Umbilical cord (tissue), 2 donors: ENCODE measurements around the gene SMCO3. TPM values are rescaled to one million over a fixed set of nuclear protein-coding genes. Genes with fewer than 3 reads are reported as not detected.
"Not testable (repeated sequence)": the region's sequence is repeated elsewhere in the genome, so short reads cannot be mapped to it uniquely, and the experiment has no call there.

Experiments used
- DNase-seq: peaks from one replicate; pipeline ENCODE4 v3.0.0-alpha.2; 2015; ENCODE audit warnings: low spot score
- total RNA-seq: library from RNA; depleted of rRNA; stranded (reverse); fragments of >200 nt; gene quantifications from one replicate; pipeline ENCODE4 v1.2.3, GENCODE V29; 2014; ENCODE audit warnings: low replicate concordance; ENCODE audit not compliant: insufficient read depth

The SMCO3 gene
- total RNA-seq, 1 donor from 2014 or later, result 18.5 TPM

GRCh38 chr12:14774906-14775635 is 38.9 kb downstream of the SMCO3 start:
- DNase-seq, result peak; percentile 75

GRCh38 chr12:14774074-14774905 is 39.7 kb downstream of the SMCO3 start:
- peak; percentile 99 for DNase-seq

DNA sequence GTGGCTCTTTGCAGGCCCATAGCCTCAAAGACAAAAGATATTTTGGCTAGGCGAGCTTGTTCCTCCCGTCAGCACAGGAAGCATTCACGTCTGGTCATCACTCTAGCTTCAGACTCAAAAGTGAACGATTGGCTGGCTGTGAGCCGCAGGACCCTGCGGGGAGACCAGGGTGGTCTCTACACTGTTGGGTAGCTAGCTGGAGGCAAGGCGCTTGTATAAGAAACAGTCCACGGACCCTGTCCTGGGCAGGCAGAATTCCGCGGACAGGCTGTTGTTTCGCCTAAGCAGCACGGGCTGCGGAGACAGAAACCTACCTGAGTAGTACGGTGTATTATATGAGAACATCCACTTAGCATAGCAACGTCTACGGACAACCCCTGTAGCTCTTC is 40.3 kb downstream of the SMCO3 start:
- no peak for DNase-seq

- DNase-seq, result no peak
Observed at GRCh38 chr12:14772946-14773345, 41.0 kb downstream of the SMCO3 start.

- DNase-seq, result no peak
Observed at GRCh38 chr12:14771651-14772137, 42.3 kb downstream of the SMCO3 start.

DNA sequence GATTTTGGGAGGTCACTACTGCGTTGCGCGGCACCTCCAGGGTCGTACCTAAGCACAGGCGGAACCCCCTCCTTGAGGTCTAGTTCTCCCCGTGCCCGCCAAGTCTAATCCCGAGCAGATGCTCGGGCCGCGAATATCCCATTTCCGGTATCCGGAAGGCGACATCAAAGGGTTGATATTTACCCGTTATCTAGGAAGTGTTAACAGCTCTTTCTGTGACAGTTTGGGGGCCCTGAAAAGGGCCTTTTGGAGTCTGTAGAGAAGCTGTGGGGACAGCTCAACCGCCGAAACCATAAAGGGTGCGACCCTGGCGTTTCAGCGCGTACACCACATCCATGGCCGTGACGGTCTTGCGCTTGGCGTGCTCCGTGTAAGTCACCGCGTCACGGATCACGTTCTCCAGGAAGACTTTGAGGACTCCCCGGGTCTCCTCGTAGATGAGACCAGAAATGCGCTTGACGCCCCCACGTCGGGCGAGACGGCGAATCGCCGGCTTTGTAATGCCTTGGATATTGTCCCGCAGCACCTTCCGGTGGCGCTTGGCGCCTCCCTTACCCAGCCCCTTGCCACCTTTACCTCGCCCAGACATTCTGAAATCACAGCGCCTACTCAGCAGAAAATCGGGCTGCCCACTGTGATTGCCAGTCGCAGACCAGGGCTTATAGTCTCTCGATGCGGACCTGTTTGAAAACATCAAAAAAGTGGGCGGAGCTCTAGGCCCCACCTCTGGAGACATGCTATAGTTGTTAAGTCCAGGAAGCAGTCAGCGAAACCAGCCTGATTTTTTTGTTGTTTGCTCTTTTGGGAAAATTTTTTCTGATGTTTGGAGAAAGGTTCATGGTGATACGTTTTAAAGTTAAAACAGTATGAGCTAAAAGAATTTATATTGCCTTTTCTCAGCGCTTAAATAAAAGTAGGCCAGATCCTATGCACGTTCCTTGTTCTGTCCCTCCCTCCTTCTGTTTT is 43.2 kb downstream of the SMCO3 start:
- peak; percentile 98 for DNase-seq

GRCh38 chr12:14769969-14770495 is 44.0 kb downstream of the SMCO3 start:
- peak; percentile 78 for DNase-seq

- peak; percentile 44 for DNase-seq
Observed at GRCh38 chr12:14769466-14769968, 44.5 kb downstream of the SMCO3 start.

GRCh38 chr12:14768823-14769405 is 45.1 kb downstream of the SMCO3 start:
- no peak for DNase-seq

- DNase-seq, result no peak
Observed at GRCh38 chr12:14767617-14768016, 46.4 kb downstream of the SMCO3 start.

GRCh38 chr12:14766649-14767215 is 47.2 kb downstream of the SMCO3 start:
- no peak for DNase-seq

DNA sequence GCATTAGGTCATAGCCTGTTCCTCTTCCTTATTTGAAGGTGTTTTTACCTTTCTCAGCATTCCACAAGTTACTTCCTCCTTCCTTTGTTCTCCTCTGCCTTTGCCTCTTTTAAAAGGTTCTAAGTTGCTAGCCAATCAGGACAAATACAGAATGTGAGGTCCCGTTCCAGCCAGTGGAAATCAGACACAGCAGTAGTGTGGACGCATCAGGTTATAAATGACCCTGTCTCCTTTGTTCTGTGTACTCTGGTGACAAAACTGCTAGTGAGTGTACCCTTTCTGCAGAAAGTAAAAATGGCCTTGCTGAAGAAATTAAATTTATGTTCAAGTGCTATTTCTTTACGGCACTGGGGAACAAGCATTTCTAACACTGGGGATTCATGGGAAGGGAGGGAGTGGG is 48.0 kb downstream of the SMCO3 start:
- not testable (repeated sequence) for DNase-seq

DNA sequence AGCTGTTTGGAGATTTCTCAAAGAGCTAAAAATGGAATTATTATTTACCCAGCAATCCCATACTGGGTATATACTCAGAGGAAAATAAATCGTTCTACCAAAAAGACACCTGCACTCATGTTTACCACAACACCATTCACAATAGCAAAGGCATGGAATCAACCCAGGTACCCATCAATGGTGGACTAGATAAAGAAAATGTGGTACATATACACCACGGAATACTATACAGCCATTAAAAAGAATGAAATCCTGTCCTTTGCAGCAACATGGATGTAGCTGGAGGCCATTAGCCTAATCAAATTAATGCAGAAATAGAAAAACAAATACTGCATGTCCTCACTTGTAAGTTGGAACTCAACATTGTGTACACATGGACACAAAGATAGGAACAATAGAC is 48.6 kb downstream of the SMCO3 start:
- no peak for DNase-seq

- DNase-seq, result not testable (repeated sequence)
Observed at GRCh38 chr12:14759711-14760280, 54.2 kb downstream of the SMCO3 start.

GRCh38 chr12:14756334-14757143 is 57.4 kb downstream of the SMCO3 start:
- no peak for DNase-seq
